H9 (cell line): ENCODE results near the gene CHRNA5. TPM values are rescaled to one million over a fixed set of nuclear protein-coding genes. Genes with fewer than 3 reads are reported as not detected.

ENCODE experiments used
- DNase-seq: peaks from one replicate; pipeline ENCODE4 v3.0.0-alpha.2; 2017
- H2AFZ ChIP-seq: one replicate; pipeline ENCODE4 v1.6.1; 2013; ENCODE audit warnings: mild to moderate bottlenecking, low read length, control low read depth, moderate library complexity
- H2AK5ac ChIP-seq: 2 replicates; pipeline ENCODE4 v1.6.1; 2013; ENCODE audit warnings: low read length, control low read depth, mixed read lengths; ENCODE audit not compliant: insufficient read length
- H2BK120ac ChIP-seq: one replicate; pipeline ENCODE4 v1.6.1; 2013; ENCODE audit warnings: low read depth, mild to moderate bottlenecking, low read length, control low read depth, inconsistent platforms; ENCODE audit not compliant: poor library complexity, severe bottlenecking
- H2BK12ac ChIP-seq: 2 replicates; pipeline ENCODE4 v1.6.1; 2013; ENCODE audit warnings: low read length, control low read depth, mixed read lengths, low read depth; ENCODE audit not compliant: insufficient read length
- H2BK15ac ChIP-seq: 2 replicates; pipeline ENCODE4 v1.6.1; 2013; ENCODE audit warnings: low read depth, low read length, control low read depth
- H2BK20ac ChIP-seq: one replicate; pipeline ENCODE4 v1.6.1; 2013; ENCODE audit warnings: low read depth, mild to moderate bottlenecking, low read length, control low read depth, inconsistent platforms; ENCODE audit not compliant: poor library complexity, severe bottlenecking
- H2BK5ac ChIP-seq: 2 replicates; pipeline ENCODE4 v1.6.1; 2013; ENCODE audit warnings: low read length, control low read depth, mixed read lengths; ENCODE audit not compliant: insufficient read length
- H3K14ac ChIP-seq: 2 replicates; pipeline ENCODE4 v1.6.1; 2013; ENCODE audit warnings: low read length, control low read depth; ENCODE audit not compliant: insufficient read depth
- H3K18ac ChIP-seq: 2 replicates; pipeline ENCODE4 v1.6.1; 2013; ENCODE audit warnings: low read depth, mild to moderate bottlenecking, mixed read lengths, low read length, control low read depth; ENCODE audit not compliant: insufficient read length
- H3K23ac ChIP-seq: 2 replicates; pipeline ENCODE4 v1.6.1; 2013; ENCODE audit warnings: low read length, control low read depth, mixed read lengths, low read depth; ENCODE audit not compliant: insufficient read length
- H3K23me2 ChIP-seq: 2 replicates; pipeline ENCODE4 v1.6.1; 2013; ENCODE audit warnings: low read depth, mild to moderate bottlenecking, mixed read lengths, low read length, control low read depth; ENCODE audit not compliant: insufficient read length, poor library complexity, severe bottlenecking
- H3K27ac ChIP-seq: 2 replicates; pipeline ENCODE4 v1.5.1; 2013; ENCODE audit warnings: low read length, control low read depth, mixed read lengths, low read depth; ENCODE audit not compliant: insufficient read length
- H3K27me3 ChIP-seq: 2 replicates; pipeline ENCODE4 v1.6.1; 2013; ENCODE audit warnings: low read length, control low read depth, inconsistent platforms; ENCODE audit not compliant: insufficient read depth
- H3K4ac ChIP-seq: 2 replicates; pipeline ENCODE4 v1.6.1; 2013; ENCODE audit warnings: low read depth, mild to moderate bottlenecking, control low read depth, inconsistent platforms, low read length, moderate library complexity
- H3K4me1 ChIP-seq: 2 replicates; pipeline ENCODE4 v1.6.1; 2013; ENCODE audit warnings: low read length, control low read depth, inconsistent platforms; ENCODE audit not compliant: insufficient read depth
- H3K4me2 ChIP-seq: 2 replicates; pipeline ENCODE4 v1.6.1; 2013; ENCODE audit warnings: low read length, control low read depth, mixed read lengths; ENCODE audit not compliant: insufficient read length, insufficient read depth
- H3K56ac ChIP-seq: 2 replicates; pipeline ENCODE4 v1.6.1; 2013; ENCODE audit warnings: low read depth, mild to moderate bottlenecking, mixed read lengths, low read length, control low read depth; ENCODE audit not compliant: insufficient read length
- H3K79me1 ChIP-seq: 2 replicates; pipeline ENCODE4 v1.6.1; 2013; ENCODE audit warnings: low read depth, mild to moderate bottlenecking, moderate library complexity, low read length, control low read depth, inconsistent platforms; ENCODE audit not compliant: insufficient read depth, poor library complexity, severe bottlenecking
- H3K79me2 ChIP-seq: 2 replicates; pipeline ENCODE4 v1.6.1; 2013; ENCODE audit warnings: low read length, control low read depth, inconsistent platforms; ENCODE audit not compliant: insufficient read depth
- H3K9ac ChIP-seq: 2 replicates; pipeline ENCODE4 v1.6.1; 2013; ENCODE audit warnings: low read length, control low read depth, mixed read lengths; ENCODE audit not compliant: insufficient read length; ENCODE audit errors: extremely low read depth
- H3K9me3 ChIP-seq: one replicate; pipeline ENCODE4 v1.6.1; 2013; ENCODE audit warnings: low read depth, low read length, inconsistent platforms; ENCODE audit not compliant: control insufficient read depth
- H3T11ph ChIP-seq: one replicate; pipeline ENCODE4 v1.6.1; 2013; ENCODE audit warnings: mild to moderate bottlenecking, low read length, control low read depth, inconsistent platforms
- H4K20me1 ChIP-seq: one replicate; pipeline ENCODE4 v1.6.1; 2013; ENCODE audit not compliant: control insufficient read depth, insufficient read length, insufficient read depth
- H4K5ac ChIP-seq: 2 replicates; pipeline ENCODE4 v1.6.1; 2013; ENCODE audit warnings: low read depth, mild to moderate bottlenecking, mixed read lengths, low read length, control low read depth; ENCODE audit not compliant: insufficient read length
- H4K8ac ChIP-seq: replicated peaks from 2 replicates; pipeline ENCODE4 v1.6.1; 2013; ENCODE audit warnings: low read length, control low read depth, mixed read lengths, low read depth; ENCODE audit not compliant: insufficient read length
- H4K91ac ChIP-seq: 2 replicates; pipeline ENCODE4 v1.6.1; 2013; ENCODE audit warnings: low read depth, mild to moderate bottlenecking, moderate library complexity, mixed read lengths, low read length, control low read depth; ENCODE audit not compliant: insufficient read length
- H3K27ac Mint-ChIP-seq, 3 experiments: 2 replicates in 2 of 3; 3 replicates in 1 of 3; pipeline ENCODE4 v1.8.0; 2020 to 2021; ENCODE audit warnings: mixed read lengths in 3 of 3, mild to moderate bottlenecking in 1 of 3, moderate library complexity in 1 of 3
- H3K27me3 Mint-ChIP-seq: 2 replicates; pipeline ENCODE4 v1.8.0; 2021; ENCODE audit warnings: low read depth, mild to moderate bottlenecking, moderate library complexity, mixed read lengths
- H3K36me3 Mint-ChIP-seq, 3 experiments: 2 replicates in 2 of 3; 3 replicates in 1 of 3; pipeline ENCODE4 v1.8.0; 2020 to 2021; ENCODE audit warnings: low read depth in 3 of 3, mixed read lengths in 3 of 3; ENCODE audit not compliant: insufficient read depth in 1 of 3
- H3K4me1 Mint-ChIP-seq, 2 experiments: 2 replicates each; pipeline ENCODE4 v1.8.0; 2020; ENCODE audit warnings: mixed read lengths in 2 of 2
- H3K4me3 Mint-ChIP-seq, 2 experiments: 2 replicates in 1 of 2; 3 replicates in 1 of 2; pipeline ENCODE4 v1.8.0; 2020 to 2021; ENCODE audit warnings: mild to moderate bottlenecking in 2 of 2, mixed read lengths in 2 of 2, moderate library complexity in 1 of 2
- H3K9me3 Mint-ChIP-seq, 2 experiments: 2 replicates in 1 of 2; 3 replicates in 1 of 2; pipeline ENCODE4 v1.8.0; 2020; ENCODE audit warnings: mild to moderate bottlenecking in 2 of 2, mixed read lengths in 2 of 2, moderate library complexity in 1 of 2
- CTCF ChIP-seq: fragments of 200-600 bp; sonication (generic); conservative IDR thresholded peaks from 3 replicates; pipeline ENCODE4 v1.8.0; 2021; ENCODE audit warnings: antibody characterized with exemption, mild to moderate bottlenecking
- WGBS: extraction: QIAGEN DNeasy Blood & Tissue Kit; methylation state at CpG from one replicate; pipeline ENCODE4 v1.1.7; 2013; ENCODE audit warnings: missing lambda C conversion rate, low lambda C conversion rate, mixed read lengths; ENCODE audit not compliant: insufficient read length; ENCODE audit errors: extremely low coverage; 5-methylcytosine and 5-hydroxymethylcytosine counted together
- total RNA-seq: library from RNA; stranded (reverse); gene quantifications from 2 replicates; pipeline ENCODE4 v1.2.1, GENCODE V29; 2021

CHRNA5 gene
- total RNA-seq, 1 experiment from 2014 or later: 16.5 TPM

GRCh38 chr15:78641102-78641748 is 75.9 kb downstream of the CHRNA5 start, which contains the start of gene CHRNB4:
TSS of gene CHRNB4 (minus strand) at chr15:78641210. CDS start at chr15:78641133, 77 bp downstream.
- H3K9me3 Mint-ChIP-seq: no peaks in the 10 kb centered on the region; a peak in 1 of 5 replicates
- Histone ChIP-seq H3K23me2 (peaks cover 4% of the 10 kb centered on the region), H3K4me2 (peak within 1 kb of the TSS; percentile 53), H2AFZ (no peak within 1 kb of the TSS), H3K4ac (no peak within 1 kb of the TSS), H3K14ac (peak within 1 kb of the TSS; percentile 79), H3K4me1 (no peaks in the 10 kb centered on the region), H2BK120ac (no peak within 1 kb of the TSS), H3K79me1 (no peaks in the 10 kb centered on the region), H3T11ph (no peak within 1 kb of the TSS), H2BK15ac (no peak within 1 kb of the TSS), H4K5ac (no peak within 1 kb of the TSS), H4K20me1 (no peaks in the 10 kb centered on the region), H3K9ac (no peak within 1 kb of the TSS), H3K79me2 (no peaks in the 10 kb centered on the region), H2BK12ac (no peak within 1 kb of the TSS), H4K8ac (no peak within 1 kb of the TSS), H3K9me3 (no peaks in the 10 kb centered on the region), H2AK5ac (no peak within 1 kb of the TSS), H4K91ac (no peak within 1 kb of the TSS), H3K27ac (no peak within 1 kb of the TSS), H3K23ac (no peak within 1 kb of the TSS), H3K27me3 (no peaks in the 10 kb centered on the region; the same call in 1 of the 2 replicates), H3K56ac (no peak within 1 kb of the TSS), H2BK5ac (no peak within 1 kb of the TSS), H2BK20ac (no peak within 1 kb of the TSS), H3K18ac (peak within 1 kb of the TSS; percentile 71)
- peak within 1 kb of the TSS; percentile 89 to 94 (median 91); a peak in 6 of 7 replicates for H3K27ac Mint-ChIP-seq
- no peaks in the 10 kb centered on the region; a peak in 1 of 7 replicates for H3K36me3 Mint-ChIP-seq
- DNase-seq: peak; percentile 90
- peak within 1 kb of the TSS; percentile 72 to 88 for H3K4me3 Mint-ChIP-seq
- no CpG with 5 or more reads among the region's 47 CpGs for WGBS
- H3K27me3 Mint-ChIP-seq: peaks cover 28% of the 10 kb centered on the region
- peak; percentile 48; the same call in 2 of the 3 replicates for TF ChIP-seq CTCF
- peaks cover 13 to 24% of the 10 kb centered on the region in 2 experiments for H3K4me1 Mint-ChIP-seq
